K562 (cell line): ENCODE results near the gene LMOD1. TPM values are rescaled to one million over a fixed set of nuclear protein-coding genes. Genes with fewer than 3 reads are reported as not detected.

ENCODE experiments used
- ARID1B ChIP-seq: fragments of 450-650 bp; IDR thresholded peaks from 2 replicates; pipeline ENCODE4 v1.6.1; 2016; ENCODE audit warnings: antibody characterized with exemption, mild to moderate bottlenecking, inconsistent platforms
- ARNT ChIP-seq, 2 experiments: fragments of 450-650 bp; IDR thresholded peaks; 2 replicates each; pipeline ENCODE4 v1.6.1; 2016; ENCODE audit warnings: mild to moderate bottlenecking in 1 of 2
- HLTF ChIP-seq: fragments of 450-650 bp; IDR thresholded peaks from 2 replicates; pipeline ENCODE4 v1.6.1; 2016
- IFI16 ChIP-seq: fragments of 250-450 bp; sonication (Bioruptor Pico); IDR thresholded peaks from 2 replicates; pipeline ENCODE4 v2.1.2; 2022; ENCODE audit warnings: mild to moderate bottlenecking, inconsistent platforms
- KAT7 ChIP-seq: sonication (generic); formaldehyde crosslinking; IDR thresholded peaks from 2 replicates; pipeline ENCODE4 v1.8.0; 2022; ENCODE audit warnings: missing genetic modification reagents, mild to moderate bottlenecking, borderline replicate concordance
- KDM4B ChIP-seq, 2 experiments: fragments of 450-650 bp in 1 of 2; sonication (generic) in 1 of 2; IDR thresholded peaks; 2 replicates each; pipeline ENCODE4 v1.6.1; 2016 to 2017; ENCODE audit warnings: borderline replicate concordance in 2 of 2, antibody characterized with exemption in 1 of 2, low read depth in 1 of 2, mild to moderate bottlenecking in 1 of 2
- MED1 ChIP-seq: sonication (generic); formaldehyde crosslinking; IDR thresholded peaks from 2 replicates; pipeline ENCODE4 v1.8.1; 2023; ENCODE audit warnings: missing genetic modification reagents, borderline replicate concordance
- NFE2L1 ChIP-seq: fragments of 450-650 bp; IDR thresholded peaks from 2 replicates; pipeline ENCODE4 v1.6.1; 2016; ENCODE audit warnings: missing genetic modification characterization, low read depth, mild to moderate bottlenecking, missing compliant biosample characterization, moderate library complexity, borderline replicate concordance
- RAD21 ChIP-seq, 2 experiments: fragments of 250-450 bp in 1 of 2; fragments of 450-650 bp in 1 of 2; sonication (Bioruptor Pico) in 1 of 2; formaldehyde crosslinking in 1 of 2; IDR thresholded peaks in 1 of 2; conservative IDR thresholded peaks in 1 of 2; 2 replicates each; pipeline versions ENCODE4 v1.4.0 to v1.8.0; 2020 to 2022; ENCODE audit warnings: mild to moderate bottlenecking in 2 of 2, moderate library complexity in 1 of 2
- RCOR1 ChIP-seq, 2 experiments: IDR thresholded peaks; 2 replicates each; pipeline ENCODE4 v1.6.1; 2012; ENCODE audit warnings: low read depth in 2 of 2, low read length in 2 of 2, borderline replicate concordance in 1 of 2, improper control_type of control experiment in 1 of 2
- SRF ChIP-seq, 2 experiments: fragments of 250-450, 450-650 bp in 1 of 2; sonication (Bioruptor Pico) in 1 of 2; sonication (generic) in 1 of 2; formaldehyde crosslinking; IDR thresholded peaks; 2 replicates each; pipeline versions ENCODE4 v1.5.0 to v1.5.1; 2020 to 2022; ENCODE audit warnings: mild to moderate bottlenecking in 1 of 2, missing genetic modification reagents in 1 of 2
- ZNF165 ChIP-seq: fragments of 250-450 bp; sonication (Bioruptor Pico); IDR thresholded peaks from 2 replicates; pipeline ENCODE4 v1.4.0; 2020; ENCODE audit warnings: borderline replicate concordance
- polyA plus RNA-seq, 8 experiments: library from polyadenylated mRNA; depleted of rRNA in 4 of 8; stranded (reverse) in 5 of 8; unstranded in 3 of 8; fragments of >200 nt; fragmentation: Nextera tagmentation in 2 of 8; fragmentation: Illumina TruSeq in 1 of 8; extraction: Ambion mirVana in 2 of 8; extraction: Trizol in 1 of 8; gene quantifications; 2 replicates each; pipeline versions ENCODE4 v1.2.1 to v1.2.3, GENCODE V29; 2011 to 2014; ENCODE audit warnings: inconsistent platforms in 1 of 8, missing spikeins in 1 of 8
- total RNA-seq, 7 experiments: library from RNA; depleted of rRNA in 6 of 7; stranded (reverse); fragments of >200 nt in 6 of 7; fragmentation: Illumina TruSeq in 2 of 7; extraction: Trizol in 2 of 7; gene quantifications; 2 replicates each; pipeline versions ENCODE4 v1.2.1 to v1.2.3, GENCODE V29; 2011 to 2021; ENCODE audit warnings: low replicate concordance in 1 of 7
- TF ChIP-seq, protein P1 (sequence below): sonication (generic); formaldehyde crosslinking; IDR thresholded peaks from 2 replicates; pipeline ENCODE4 v1.8.0; 2022; ENCODE audit warnings: mild to moderate bottlenecking, missing genetic modification reagents, borderline replicate concordance
- TF ChIP-seq, protein P2 (sequence below): fragments of 450-650 bp; formaldehyde crosslinking; IDR thresholded peaks from 2 replicates; pipeline ENCODE4 v1.4.0; 2020; ENCODE audit warnings: mild to moderate bottlenecking, moderate library complexity
- TF ChIP-seq, protein P3 (sequence below): sonication (generic); formaldehyde crosslinking; IDR thresholded peaks from 2 replicates; pipeline ENCODE4 v1.5.0; 2020; ENCODE audit warnings: missing genetic modification reagents
- TF ChIP-seq, protein P4 (sequence below): fragments of 450-650 bp; IDR thresholded peaks from 2 replicates; pipeline ENCODE4 v1.6.1; 2014; ENCODE audit warnings: low read depth, mild to moderate bottlenecking, moderate library complexity, borderline replicate concordance

Gene LMOD1
- total and polyA plus RNA-seq, 9 of the 15 experiments (the other 6 are each of a cell fraction or from before 2014, with no cell fraction given), result 0.03 to 0.54 (median 0.38) TPM; not detected in 1

DNA sequence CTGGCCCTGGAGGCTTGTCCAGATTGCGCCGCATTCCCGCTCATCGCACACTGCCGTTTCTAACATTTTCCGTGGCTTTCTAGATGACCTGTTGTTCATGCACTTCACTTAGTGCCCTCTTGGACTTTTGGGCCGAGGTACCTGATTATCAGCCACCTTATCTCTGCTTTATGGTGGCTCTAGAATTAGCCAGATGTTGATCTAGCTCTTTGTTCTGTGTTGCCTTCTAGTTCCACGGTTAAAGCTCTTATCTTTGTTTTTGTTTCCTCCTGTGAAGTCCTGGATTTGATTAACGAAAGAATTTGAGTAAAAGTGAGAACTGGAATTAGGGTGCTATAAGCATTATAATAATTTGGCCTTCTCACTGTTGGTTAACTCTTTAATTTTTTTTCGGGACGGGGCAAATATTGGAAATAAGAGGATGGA, 37.0 kb upstream of the LMOD1 start (continued):
- no peak for TF ChIP-seq MED1 (CRISPR knock-in tag)
- TF ChIP-seq RAD21 (CRISPR knock-in tag; conservative IDR thresholded peaks at IDR 0.05 in 1 of 2, IDR thresholded peaks at IDR 0.05 in 1 of 2), result 0 out of 4 replicates have a peak, but pooled peaks of 1 of the 2 experiments have one; percentile 5
- TF ChIP-seq SRF (CRISPR knock-in tag; IDR thresholded peaks at IDR 0.05), result peak in 1 of 2 experiments; percentile 88; a peak in 1 of 4 replicates
- 0 out of 2 replicates have a peak, but pooled peaks have one; percentile 1 for TF ChIP-seq KAT7 (CRISPR knock-in tag)
- peak; percentile 71 for TF ChIP-seq ARID1B
- peak; percentile 9; the same call in 1 of the 2 replicates for TF ChIP-seq HLTF
- TF ChIP-seq NFE2L1, result no peak
- no peak for TF ChIP-seq ZNF165 (CRISPR knock-in tag)
- 0 out of 4 replicates have a peak, but pooled peaks of 1 of the 2 experiments have one; percentile 19 for TF ChIP-seq KDM4B (IDR thresholded peaks at IDR 0.05; ENCODE audit: borderline replicate concordance in 2 of 2, low read depth in 1 of 2)
- TF ChIP-seq, protein P1, sequence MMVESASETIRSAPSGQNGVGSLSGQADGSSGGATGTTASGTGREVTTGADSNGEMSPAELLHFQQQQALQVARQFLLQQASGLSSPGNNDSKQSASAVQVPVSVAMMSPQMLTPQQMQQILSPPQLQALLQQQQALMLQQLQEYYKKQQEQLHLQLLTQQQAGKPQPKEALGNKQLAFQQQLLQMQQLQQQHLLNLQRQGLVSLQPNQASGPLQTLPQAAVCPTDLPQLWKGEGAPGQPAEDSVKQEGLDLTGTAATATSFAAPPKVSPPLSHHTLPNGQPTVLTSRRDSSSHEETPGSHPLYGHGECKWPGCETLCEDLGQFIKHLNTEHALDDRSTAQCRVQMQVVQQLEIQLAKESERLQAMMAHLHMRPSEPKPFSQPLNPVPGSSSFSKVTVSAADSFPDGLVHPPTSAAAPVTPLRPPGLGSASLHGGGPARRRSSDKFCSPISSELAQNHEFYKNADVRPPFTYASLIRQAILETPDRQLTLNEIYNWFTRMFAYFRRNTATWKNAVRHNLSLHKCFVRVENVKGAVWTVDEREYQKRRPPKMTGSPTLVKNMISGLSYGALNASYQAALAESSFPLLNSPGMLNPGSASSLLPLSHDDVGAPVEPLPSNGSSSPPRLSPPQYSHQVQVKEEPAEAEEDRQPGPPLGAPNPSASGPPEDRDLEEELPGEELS (CRISPR knock-in tag), result peak; percentile 9; the same call in 1 of the 2 replicates
- no peak for TF ChIP-seq IFI16 (CRISPR knock-in tag)
- peak in 1 of 2 experiments; percentile 92; a peak in 2 of 4 replicates for TF ChIP-seq ARNT (IDR thresholded peaks at IDR 0.05)
- TF ChIP-seq, protein P2, sequence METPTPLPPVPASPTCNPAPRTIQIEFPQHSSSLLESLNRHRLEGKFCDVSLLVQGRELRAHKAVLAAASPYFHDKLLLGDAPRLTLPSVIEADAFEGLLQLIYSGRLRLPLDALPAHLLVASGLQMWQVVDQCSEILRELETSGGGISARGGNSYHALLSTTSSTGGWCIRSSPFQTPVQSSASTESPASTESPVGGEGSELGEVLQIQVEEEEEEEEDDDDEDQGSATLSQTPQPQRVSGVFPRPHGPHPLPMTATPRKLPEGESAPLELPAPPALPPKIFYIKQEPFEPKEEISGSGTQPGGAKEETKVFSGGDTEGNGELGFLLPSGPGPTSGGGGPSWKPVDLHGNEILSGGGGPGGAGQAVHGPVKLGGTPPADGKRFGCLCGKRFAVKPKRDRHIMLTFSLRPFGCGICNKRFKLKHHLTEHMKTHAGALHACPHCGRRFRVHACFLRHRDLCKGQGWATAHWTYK (CRISPR knock-in tag), result 0 out of 2 replicates have a peak, but pooled peaks have one; percentile 0
- peak in 1 of 2 experiments; percentile 32; a peak in 1 of 4 replicates for TF ChIP-seq RCOR1 (IDR thresholded peaks at IDR 0.05; ENCODE audit: borderline replicate concordance in 1 of 2, low read depth in 2 of 2, low read length in 2 of 2)
- TF ChIP-seq, protein P3, sequence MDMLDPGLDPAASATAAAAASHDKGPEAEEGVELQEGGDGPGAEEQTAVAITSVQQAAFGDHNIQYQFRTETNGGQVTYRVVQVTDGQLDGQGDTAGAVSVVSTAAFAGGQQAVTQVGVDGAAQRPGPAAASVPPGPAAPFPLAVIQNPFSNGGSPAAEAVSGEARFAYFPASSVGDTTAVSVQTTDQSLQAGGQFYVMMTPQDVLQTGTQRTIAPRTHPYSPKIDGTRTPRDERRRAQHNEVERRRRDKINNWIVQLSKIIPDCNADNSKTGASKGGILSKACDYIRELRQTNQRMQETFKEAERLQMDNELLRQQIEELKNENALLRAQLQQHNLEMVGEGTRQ (CRISPR knock-in tag), result no peak
- TF ChIP-seq, protein P4, sequence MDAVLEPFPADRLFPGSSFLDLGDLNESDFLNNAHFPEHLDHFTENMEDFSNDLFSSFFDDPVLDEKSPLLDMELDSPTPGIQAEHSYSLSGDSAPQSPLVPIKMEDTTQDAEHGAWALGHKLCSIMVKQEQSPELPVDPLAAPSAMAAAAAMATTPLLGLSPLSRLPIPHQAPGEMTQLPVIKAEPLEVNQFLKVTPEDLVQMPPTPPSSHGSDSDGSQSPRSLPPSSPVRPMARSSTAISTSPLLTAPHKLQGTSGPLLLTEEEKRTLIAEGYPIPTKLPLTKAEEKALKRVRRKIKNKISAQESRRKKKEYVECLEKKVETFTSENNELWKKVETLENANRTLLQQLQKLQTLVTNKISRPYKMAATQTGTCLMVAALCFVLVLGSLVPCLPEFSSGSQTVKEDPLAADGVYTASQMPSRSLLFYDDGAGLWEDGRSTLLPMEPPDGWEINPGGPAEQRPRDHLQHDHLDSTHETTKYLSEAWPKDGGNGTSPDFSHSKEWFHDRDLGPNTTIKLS, result peak; percentile 39; the same call in 1 of the 2 replicates
